22Rv1 (cell line): ENCODE results near the gene SNAPC1.
A peak's percentile ranks its signal among the peaks of the same experiment; 100 is the strongest.

Experiments
- H3K27ac ChIP-seq: fragments of 450-650 bp; 2 replicates; pipeline ENCODE4 v1.5.1; 2017
- ZFX ChIP-seq: fragments of 450-650 bp; IDR thresholded peaks from 2 replicates; pipeline ENCODE4 v1.6.1; 2017; ENCODE audit warnings: antibody characterized with exemption, borderline replicate concordance
- TF ChIP-seq, protein P1 (sequence below): fragments of 450-650 bp; IDR thresholded peaks from 2 replicates; pipeline ENCODE4 v1.5.1; 2017; ENCODE audit warnings: mild to moderate bottlenecking

The SNAPC1 gene

DNA sequence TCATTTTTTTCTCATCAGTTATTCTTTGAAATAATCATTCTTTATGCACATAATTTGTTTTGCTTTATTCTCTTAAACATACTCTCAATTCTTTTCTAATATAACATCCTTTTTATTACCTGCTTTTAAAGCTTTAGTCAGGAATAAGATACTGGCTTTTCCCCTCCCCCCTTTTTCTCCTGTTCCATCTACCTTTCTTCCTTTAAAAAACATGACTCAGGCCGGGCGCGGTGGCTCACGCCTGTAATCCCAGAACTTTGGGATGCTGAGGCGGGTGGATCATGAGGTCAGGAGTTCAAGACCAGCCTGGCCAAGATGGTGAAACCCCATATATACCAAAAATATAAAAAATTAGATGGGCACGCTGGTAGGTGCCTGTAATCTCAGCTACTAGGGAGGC is 41.5 kb upstream of the SNAPC1 start:
- H3K27ac ChIP-seq, result no peak overlapping the region
- TF ChIP-seq, protein P1, sequence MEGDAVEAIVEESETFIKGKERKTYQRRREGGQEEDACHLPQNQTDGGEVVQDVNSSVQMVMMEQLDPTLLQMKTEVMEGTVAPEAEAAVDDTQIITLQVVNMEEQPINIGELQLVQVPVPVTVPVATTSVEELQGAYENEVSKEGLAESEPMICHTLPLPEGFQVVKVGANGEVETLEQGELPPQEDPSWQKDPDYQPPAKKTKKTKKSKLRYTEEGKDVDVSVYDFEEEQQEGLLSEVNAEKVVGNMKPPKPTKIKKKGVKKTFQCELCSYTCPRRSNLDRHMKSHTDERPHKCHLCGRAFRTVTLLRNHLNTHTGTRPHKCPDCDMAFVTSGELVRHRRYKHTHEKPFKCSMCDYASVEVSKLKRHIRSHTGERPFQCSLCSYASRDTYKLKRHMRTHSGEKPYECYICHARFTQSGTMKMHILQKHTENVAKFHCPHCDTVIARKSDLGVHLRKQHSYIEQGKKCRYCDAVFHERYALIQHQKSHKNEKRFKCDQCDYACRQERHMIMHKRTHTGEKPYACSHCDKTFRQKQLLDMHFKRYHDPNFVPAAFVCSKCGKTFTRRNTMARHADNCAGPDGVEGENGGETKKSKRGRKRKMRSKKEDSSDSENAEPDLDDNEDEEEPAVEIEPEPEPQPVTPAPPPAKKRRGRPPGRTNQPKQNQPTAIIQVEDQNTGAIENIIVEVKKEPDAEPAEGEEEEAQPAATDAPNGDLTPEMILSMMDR, result no peak
- no peak for TF ChIP-seq ZFX

DNA sequence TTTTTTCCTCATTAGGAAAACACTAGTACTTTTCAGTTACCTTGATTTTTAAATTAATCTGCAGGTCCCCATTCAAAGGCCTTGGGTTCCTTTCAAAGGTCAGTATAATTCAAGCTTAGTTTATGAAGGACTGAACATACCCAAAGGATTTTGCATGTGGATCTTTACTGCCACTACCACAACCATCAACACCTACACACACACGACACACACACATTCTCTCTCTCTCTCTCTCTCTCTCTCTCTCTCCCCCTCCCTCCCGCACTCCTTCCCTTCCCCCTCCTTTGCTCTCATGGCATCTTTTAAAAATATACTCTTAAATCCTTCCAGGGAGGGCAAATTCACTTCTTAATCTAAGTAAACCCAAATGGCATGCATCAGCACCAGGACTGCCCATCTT is 38.1 kb upstream of the SNAPC1 start:
- TF ChIP-seq ZFX, result no peak
- TF ChIP-seq, protein P1, result no peak

DNA sequence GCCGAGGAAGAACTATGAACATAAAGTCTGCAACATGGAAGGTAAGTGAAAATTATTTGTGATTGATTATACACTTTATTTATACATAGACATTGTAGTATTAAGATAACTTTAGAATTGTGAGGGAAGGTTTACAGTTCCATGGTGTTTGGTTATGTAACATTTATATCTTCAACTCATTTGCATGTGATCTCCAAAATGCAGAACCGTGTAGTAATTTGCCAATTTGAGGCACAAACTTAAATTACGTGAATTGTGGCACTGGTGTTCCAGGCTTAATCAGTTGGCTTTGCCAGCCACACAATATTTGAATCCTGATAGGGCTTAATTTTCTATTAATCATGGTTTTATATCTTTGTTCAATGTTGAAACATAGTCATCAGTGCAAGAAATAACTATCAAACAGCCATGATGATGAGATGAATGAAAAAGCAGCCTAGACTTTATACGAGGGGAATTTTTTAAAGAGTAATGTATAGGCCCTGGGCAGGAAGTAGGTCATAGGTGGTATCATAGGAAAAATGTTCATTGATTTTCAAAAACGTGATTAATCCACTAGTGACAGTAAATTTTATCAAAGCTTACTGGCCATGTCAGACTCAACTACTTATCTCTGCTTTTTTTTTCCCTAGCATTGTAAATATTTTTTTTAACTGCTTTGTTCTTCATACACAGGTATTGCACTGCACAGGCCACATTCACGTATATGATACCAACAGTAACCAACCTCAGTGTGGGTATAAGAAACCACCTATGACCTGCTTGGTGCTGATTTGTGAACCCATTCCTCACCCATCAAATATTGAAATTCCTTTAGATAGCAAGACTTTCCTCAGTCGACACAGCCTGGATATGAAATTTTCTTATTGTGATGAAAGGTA is 35.2 kb upstream of the SNAPC1 start:
- H3K27ac ChIP-seq, result no peak overlapping the region
- TF ChIP-seq, protein P1, result no peak
- TF ChIP-seq ZFX, result no peak

More for the DNA sequence above, 38.1 kb upstream of the SNAPC1 start:
- H3K27ac ChIP-seq, result no peak overlapping the region

DNA sequence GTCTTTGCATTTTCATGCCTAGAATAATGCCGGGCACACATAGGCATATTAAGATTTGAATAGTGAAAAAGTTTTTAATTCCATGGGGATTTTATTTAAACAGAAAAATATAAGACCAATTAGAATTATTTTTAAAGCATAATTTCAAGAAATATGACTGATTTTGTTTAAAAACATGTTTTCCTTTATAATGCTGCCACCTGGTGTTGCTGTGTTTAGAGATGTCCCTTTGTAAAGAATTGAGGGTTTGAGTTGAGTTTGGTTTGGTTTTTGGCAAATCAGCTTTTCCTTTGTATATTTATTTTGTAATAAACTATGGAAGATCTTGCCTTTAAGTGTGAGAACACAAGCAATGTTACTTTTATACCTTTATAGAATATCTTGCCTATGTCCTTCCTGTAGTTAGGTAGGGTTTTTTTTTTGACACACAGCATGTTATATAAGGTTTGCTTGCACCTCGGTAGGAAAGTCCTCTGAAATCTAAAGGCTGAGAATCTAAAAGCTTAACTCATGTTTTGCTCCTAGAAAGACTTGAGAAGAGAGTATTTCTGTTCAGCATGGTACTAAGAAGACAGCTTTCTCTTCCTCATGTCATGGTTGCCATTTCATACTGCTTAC is 31.4 kb upstream of the SNAPC1 start:
- TF ChIP-seq ZFX, result no peak
- TF ChIP-seq, protein P1, result peak; percentile 37
- no peak overlapping the region for H3K27ac ChIP-seq

DNA sequence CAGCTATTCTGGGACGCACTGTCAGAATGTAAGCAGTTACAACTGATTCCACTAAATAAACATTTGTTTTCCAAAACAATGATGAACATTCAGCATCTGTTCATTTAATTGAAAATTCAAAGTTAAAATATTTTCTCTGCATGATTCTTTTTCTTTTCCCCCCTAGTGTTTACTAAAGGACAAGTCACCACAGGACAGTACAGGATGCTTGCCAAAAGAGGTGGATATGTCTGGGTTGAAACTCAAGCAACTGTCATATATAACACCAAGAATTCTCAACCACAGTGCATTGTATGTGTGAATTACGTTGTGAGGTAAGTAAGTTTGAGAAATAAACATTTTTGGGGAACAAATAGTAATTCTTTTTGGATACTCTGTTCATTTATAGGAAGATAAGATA is 28.2 kb upstream of the SNAPC1 start:
- H3K27ac ChIP-seq, result no peak overlapping the region
- no peak for TF ChIP-seq ZFX
- TF ChIP-seq, protein P1, result no peak

DNA sequence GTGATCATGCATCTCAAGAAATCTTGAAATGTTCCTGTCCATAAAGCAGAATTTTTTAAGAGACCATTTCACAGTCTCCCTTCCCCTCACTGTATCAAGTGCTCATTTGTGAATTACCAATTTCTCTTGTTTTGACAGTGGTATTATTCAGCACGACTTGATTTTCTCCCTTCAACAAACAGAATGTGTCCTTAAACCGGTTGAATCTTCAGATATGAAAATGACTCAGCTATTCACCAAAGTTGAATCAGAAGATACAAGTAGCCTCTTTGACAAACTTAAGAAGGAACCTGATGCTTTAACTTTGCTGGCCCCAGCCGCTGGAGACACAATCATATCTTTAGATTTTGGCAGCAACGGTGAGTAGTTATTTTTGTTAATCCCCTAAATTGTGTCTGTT is 25.5 kb upstream of the SNAPC1 start:
- TF ChIP-seq ZFX, result no peak
- TF ChIP-seq, protein P1, result no peak
- H3K27ac ChIP-seq, result no peak overlapping the region

DNA sequence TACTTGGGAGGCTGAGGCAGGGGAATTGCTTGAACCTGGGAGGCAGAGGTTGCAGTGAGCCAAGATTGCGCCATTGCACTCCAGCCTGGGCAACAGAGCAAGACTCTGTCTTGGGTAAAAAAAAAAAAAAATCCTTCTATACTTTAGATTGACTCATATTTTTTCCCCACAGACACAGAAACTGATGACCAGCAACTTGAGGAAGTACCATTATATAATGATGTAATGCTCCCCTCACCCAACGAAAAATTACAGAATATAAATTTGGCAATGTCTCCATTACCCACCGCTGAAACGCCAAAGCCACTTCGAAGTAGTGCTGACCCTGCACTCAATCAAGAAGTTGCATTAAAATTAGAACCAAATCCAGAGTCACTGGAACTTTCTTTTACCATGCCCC is 24.3 kb upstream of the SNAPC1 start:
- TF ChIP-seq, protein P1, result no peak
- TF ChIP-seq ZFX, result no peak
- H3K27ac ChIP-seq, result no peak overlapping the region
